ENCODE results near the gene FCHSD2. TPM values are rescaled to one million over a fixed set of nuclear protein-coding genes. Genes with fewer than 3 reads are reported as not detected.
"Not testable (repeated sequence)": the region's sequence is repeated elsewhere in the genome, so short reads cannot be mapped to it uniquely, and the experiment has no call there.

Gene FCHSD2
- total RNA-seq, 1 experiment from 2014 or later: 4.4 TPM

DNA sequence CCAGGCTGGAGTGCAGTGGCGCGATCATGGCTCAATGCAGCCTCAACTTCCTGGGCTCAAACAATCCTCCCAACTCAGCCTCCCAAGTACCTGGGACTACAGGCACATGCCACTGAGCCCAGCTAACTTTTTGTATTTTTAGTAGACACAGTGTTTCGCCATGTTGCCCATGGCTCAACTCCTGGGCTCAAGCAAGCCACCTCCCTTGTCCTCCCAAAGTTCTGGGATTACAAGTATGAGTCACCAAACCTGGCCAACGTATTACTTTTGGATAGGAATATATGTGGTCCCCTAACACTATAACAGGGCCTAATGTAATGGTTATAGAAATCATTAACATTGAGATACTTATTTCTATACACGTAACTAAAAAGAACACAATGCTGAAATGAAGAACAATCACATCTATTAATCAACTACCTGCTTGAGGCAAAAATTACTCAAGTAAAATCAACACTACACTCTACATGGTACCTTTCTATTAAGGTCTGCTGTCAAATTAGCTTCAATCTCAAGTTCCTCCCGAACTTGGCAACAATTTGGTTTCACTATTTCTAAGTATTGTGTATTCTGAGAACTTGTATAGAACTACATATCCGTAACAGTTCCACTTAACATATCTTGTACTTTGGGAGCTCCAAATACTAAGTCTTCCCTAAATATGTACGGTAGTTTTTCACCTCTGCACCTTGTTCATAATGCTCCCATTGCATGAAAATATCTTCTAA lies 124.9 kb downstream of the FCHSD2 start:
- DNase-seq (ENCODE audit: low read depth): no peak

DNA sequence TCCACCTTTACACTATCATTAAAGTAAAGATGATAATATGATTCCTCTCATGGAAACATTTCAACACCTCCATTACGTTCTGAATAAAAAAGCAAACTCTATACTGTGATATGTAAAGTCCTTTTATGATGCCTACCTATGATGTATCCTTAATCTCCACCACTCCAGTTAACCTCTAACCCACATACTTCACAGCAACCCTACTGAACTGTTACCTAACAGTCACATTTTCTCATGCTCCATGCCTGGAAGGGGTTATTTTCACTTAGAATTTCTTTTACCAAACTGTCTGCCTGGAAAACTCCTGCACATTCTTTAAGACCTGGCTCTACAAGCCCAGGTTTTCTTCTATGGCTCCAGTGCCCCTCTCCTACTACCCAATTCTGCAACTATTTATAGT lies 129.1 kb downstream of the FCHSD2 start:
- DNase-seq (ENCODE audit: low read depth): no peak

DNA sequence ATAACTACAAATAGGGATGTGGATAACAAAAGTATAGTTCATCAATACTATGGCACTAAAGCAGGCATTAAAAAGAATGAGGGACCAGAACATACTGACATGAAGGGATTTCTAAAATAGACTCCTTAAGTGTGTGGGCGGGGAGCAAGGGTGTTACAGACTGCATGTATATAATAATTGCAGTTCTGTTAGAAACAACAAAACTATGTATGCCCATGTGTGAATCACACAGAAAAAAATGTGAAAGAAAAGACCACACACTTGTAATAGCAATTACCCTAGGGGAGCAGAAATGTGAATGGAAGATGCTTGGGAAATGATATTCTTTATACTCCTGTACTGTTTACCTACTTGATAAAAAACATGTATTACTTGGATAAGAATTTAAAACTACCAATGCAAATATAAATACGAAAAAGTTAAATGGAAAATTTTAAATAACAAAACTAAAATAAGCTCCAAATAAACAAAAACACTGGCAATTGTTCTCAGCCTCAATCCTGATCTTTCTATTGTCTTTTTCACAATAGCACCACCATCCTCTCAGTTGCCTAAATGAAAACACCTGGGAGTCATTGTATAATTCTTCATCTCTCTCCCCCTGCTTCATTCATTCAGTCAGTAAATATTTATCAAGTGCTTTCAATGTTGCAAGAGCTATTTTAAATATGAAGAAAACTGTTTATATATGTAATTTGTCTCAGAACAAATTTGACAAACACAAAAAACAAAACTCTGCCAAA lies 129.8 kb downstream of the FCHSD2 start:
- peak; percentile 7 for DNase-seq (ENCODE audit: low read depth)

DNA sequence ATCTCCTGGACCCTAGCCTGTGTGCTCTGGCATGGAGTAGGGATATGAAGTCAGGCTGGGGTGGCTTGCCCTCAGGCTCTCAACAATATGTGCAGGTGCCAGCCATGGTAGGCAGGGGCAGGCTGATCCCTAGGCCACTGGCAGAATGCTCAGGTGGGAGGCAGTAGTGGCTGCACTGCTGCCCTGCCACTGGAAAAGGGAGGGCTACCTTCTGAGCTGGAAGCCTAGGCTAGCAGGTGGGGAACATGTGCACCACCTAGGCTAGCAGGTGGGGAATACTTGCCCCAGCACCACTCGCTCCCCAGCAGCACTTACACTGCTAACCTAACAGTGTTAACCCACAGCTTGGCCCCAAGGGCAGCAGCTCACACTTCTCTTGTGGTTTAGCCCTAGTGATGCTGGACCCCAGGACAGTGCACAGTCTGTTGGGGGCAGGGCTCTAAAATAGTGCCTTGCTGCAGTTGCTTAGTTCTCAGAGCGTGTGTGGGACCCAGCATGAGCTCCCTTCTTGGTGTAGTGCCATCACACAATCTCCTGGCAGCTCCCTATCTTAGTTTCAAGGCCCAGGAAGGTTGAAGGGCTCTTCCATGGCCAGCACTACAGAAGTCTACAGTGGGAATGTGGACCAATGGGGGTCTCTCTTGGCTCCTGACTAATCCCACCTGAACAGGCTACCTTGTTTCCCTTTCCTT lies 130.8 kb downstream of the FCHSD2 start:
- no peak for DNase-seq (ENCODE audit: low read depth)

DNA sequence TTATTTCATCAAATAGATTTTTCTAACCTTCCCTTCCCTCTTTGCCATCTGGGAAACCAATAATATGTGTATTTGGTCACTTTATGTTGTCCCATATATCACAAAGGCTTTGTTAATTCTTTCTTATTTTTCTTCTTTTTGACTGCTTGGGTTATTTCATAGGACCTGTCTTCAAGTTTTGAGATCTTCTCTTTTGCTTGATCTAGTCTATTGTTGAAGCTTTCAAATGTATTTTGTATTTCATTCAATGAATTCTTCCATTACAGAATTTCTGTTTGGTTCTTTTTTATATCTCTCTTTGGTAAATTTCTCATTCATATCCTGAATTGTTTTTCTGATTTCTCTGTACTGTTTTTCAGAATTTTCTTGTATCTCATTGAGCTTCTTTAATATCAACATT lies 132.1 kb downstream of the FCHSD2 start:
- DNase-seq (ENCODE audit: low read depth): no peak

DNA sequence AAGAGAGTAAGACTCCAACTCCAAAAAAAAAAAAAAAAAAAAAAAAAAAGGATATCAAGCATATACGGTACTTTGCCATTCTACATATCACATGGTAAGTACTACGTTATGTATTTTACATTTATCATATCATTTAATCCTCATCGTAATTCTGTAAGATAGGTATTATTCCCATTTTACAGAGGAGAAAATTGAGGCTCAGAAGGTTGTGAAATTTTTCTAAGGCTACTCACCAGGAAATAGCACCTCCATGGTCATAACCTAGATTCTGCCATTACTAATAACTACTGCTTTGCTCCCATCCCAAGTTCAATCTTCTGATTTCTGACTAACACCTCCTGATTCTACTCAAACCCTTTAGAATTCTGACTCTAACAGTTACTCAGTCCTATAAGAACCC lies 138.0 kb downstream of the FCHSD2 start:
- DNase-seq (ENCODE audit: low read depth): no peak

DNA sequence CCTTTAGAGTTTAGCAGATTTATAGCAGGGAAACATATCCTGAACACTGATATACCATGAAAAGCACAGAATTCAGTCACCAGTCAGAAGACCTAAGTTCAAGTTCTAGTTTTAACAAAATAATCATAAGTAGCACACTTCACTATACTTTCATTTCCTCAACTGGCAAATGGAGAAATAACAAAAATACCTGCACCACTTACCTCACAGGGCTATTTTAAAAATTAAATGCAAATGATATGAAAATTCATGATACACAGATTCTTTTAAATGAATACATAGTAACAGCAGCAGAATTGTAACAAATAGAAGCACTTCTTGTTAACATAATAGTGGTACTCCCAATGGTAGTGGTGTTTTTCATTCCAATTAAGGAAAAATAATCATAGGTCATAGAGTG lies 139.0 kb downstream of the FCHSD2 start:
- DNase-seq (ENCODE audit: low read depth): no peak

DNA sequence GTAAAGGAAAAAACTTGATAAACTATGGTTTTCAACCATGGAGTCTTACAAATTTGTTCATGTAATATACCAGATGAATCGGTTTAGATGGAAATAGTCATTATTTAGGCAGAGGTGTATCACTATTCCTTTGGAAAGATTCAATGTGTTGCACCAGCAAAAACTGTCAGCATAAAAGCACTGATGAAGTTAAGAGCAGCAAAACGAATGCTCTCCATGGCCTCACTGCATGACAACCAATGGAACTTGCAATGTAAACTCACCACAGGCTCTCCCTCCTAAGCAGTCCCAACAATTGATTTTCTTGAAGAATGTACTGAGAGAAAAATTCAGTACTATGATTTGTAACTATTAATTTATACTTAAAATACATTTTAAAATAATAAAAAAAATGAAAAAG lies 139.9 kb downstream of the FCHSD2 start:
- DNase-seq (ENCODE audit: low read depth): no peak

DNA sequence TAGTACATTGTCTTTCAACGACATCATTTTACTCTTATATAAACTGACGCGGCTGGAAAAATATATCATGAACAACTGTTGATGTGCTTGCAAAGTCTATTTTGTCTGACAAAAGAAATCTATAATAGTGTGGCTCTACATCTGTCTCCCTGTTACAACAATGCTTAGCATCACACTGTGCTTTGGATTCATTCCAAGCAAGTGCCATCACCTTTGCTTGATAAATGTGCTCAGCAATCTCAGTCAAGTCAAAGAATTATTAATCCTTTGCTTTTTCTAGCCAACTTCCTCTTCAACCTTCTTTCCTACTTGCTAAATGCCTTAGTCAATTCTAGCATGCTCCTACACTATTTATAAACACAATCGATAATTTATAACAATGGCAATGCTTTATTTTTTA lies 140.5 kb downstream of the FCHSD2 start:
- no peak for DNase-seq (ENCODE audit: low read depth)

DNA sequence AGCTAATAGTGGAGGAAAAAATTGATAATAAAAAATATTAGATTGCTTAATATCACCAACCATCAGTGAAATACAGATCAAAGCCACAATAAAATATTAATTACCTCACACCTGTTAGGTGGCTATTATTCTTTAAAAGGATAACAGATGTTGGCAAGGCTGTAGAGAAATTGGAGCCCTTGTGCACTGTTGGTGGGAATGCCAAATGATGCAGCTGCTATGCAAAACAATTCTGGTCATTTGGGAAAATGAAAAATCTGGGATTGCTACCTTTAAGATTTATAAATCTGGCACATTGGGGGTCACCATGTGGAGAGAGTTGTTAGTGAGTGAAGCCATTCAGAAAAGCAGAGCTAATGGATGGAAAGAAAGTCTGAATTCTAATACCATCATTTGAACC lies 143.4 kb downstream of the FCHSD2 start:
- DNase-seq (ENCODE audit: low read depth): no peak

DNA sequence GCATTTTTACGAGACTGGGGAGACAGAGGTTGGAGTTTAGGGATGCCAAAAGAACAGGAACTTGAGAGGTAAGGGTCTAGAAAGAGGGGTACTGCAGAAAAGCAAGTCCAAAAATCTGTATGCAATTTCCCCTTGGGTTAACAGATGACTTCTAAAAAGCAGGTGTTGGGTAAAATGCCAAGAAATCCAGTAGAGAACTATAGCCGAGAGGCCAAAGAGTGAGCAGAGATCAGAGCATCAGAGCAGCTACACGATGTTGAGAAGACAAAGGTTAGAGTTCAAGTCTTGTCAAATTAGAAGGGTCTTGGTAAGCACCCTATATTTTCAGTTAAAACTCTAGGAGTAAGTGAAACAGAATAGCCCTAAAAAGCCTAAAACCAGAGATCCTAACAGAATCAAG lies 145.2 kb downstream of the FCHSD2 start:
- no peak for DNase-seq (ENCODE audit: low read depth)

DNA sequence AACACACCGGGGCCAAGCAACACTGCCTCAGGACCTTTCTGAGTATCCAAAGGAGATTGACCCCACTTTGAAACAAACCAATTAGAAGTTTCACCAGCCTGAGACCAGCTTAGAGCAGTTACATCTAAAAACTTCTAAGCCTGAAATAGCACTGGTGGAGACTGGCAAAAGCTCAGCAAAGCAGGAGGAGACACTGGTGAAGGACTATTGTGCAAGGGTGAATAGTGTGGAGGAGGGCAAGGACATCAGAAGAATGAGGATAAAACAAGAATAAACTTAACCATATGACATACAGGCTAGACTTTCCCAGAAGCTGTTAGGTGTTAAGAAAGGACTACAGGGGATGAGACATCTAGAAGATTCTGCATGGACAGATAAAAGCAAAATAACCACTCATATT lies 152.4 kb downstream of the FCHSD2 start:
- no peak for DNase-seq (ENCODE audit: low read depth)

DNA sequence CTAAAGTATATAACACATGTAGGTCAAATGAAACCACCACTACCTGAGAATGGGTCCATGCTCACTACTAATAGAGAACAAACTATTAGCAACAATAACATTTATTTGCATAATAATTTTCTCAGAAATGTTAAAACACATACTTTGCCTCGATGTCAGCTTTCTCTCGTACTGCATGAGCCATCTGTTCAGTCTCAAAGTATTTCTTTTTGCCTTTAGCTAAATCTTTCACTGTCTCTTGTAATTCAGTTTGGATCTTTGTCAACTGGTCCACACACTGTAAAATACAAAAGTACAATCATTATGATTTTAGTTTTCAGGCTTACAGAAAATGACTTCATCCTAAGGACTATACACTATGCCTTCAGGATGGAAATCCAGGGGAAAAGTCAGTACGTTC lies 153.3 kb downstream of the FCHSD2 start:
- no peak for DNase-seq (ENCODE audit: low read depth)

DNA sequence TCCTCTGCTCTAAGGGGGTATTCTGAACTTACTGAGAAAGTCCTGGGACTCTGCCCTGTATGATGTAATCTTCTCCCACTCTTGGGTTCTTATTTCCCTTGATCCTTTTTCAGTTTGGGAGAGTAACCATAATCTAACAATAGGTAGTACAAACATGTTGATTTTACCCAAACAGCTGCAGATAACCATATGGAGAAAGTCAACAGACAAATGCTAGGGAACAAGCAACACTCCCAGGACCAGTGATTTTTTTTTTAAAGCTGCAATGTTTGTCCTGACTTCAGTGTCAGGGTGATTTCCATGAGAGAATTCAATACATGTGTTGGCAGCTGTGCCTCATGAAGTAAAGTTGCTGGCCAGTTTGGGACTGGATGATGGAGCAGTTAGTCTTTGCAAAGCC lies 156.5 kb downstream of the FCHSD2 start:
- DNase-seq (ENCODE audit: low read depth): no peak

DNA sequence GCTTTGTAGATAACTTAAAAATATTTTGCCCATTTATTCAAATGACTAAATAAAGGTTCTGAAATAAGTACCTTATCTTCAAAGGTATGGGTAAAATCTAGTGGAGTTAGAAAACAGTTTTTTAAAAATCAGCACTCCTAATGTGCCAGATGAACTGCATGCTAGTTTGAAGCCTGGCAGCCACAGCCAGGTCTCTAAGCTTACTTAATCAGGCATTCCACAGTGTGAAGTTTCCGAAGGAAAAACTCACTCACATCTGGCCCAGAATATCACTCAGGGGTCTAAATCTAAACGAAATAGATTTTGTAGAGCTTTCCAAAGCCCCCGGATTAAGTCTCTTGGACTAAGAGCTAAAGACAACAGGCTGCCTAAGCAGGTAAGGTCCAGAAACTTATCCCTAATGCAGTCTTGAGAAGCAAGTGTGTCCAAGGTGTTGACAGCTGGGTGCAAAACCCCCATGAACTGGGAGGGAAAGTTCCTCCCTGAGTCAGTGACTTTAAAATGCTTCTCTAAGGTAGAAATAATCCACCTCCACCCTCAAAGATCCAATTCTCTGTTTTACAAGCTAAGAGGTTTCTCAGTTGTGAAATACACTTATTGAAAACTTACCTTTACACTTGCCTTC lies 157.6 kb downstream of the FCHSD2 start:
- DNase-seq (ENCODE audit: low read depth): no peak

DNA sequence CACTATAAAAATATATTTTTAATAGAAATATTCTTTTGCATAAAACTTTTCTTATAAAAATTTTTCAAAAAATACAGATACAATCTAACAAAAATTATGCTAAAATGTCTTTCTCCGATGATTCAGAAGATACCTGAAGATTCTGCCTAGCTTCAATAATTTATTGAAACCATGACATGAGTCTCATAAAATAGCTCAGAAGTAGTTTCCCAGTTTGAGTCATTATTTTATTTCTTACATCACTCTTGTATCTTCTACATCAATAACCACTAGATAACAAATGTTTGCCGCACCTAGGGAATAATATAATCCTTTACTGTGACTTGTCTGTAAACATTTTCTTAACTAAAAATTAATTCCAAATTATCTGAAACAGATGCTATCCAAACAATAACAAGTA lies 158.6 kb downstream of the FCHSD2 start:
- DNase-seq (ENCODE audit: low read depth): no peak

DNA sequence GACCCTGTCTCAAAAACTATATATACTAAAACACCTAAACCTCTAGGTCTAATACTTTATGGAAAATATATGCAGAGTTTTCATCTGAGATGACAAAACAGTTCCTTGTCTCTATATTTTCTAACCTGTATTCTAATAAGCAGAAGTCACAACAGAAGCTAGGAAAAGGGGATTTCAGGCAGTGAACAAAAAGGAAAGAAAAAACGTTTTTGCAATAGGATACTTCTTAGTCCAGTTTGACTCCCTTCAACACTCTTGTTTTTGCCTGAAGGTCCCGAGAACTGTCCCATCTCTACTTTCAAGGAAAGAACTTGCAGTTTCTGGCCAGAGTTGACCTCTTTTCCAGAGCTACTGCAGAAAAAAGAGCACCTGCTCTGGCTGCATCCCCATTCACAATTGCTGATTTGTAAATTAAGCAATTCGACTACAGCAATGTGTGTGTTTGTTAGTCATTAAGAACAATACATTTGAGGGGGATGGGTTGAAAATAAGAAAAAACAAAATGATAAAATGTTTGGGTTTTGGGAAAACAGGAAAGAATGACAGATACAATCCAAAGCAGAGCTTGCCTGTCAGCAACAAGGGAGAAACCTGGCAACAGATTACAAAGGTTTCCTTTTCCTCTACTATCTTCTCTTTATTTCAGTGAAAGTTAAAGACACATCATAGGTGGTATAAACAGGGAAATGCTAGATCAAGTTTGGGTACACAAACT lies 160.0 kb downstream of the FCHSD2 start:
- DNase-seq (ENCODE audit: low read depth): no peak

DNA sequence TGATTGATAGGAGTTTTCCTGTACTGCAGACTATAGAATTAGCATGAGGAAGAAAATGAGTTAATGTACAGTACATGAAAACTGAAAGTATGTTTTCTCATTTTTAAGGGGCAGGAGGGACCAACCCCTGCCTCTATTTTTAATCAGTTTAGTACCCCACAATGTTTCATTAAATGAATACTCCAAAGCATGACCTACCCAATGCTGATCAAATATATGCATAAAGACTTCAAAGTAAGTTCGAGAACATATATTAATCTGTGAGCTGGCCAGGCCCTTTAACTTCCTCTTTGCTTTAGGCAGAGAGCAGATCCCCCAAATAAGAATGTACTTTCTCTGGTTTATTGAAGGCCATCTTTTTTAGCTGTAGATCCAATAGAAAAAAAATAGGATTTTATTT lies 161.0 kb downstream of the FCHSD2 start:
- no peak for DNase-seq (ENCODE audit: low read depth)

DNA sequence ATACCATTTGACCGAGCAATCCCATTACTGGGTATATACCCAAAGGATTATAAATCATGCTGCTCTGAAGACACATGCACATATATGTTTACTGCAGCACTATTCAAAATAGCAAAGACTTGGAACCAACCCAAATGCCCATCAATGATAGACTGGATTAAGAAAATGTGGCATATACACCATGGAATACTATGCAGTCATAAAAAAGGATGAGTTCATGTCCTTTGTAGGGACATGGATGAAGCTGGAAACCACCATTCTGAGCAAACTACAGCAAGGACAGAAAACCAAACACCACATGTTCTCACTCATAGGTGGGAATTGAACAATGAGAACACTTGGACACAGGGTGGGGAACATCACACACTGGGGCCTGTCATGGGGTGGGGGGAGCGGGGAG lies 164.3 kb downstream of the FCHSD2 start:
- not testable (repeated sequence) for DNase-seq (ENCODE audit: low read depth)

DNA sequence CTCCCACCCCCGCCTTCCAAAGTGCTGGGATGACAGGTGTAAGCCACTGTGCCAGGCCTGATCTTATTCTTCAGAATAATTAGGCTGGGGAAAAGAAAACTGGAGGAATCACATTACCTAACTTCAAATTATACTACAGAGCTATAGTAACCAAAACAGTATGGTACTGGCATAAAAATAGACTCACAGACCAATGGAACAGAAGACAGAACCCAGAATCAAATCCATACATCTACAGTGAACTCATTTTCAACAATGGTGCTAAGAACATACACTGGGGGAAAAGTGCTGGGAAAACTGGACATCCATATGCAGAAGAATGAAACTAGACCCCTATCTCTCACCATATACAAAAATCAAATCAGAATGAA lies 165.6 kb downstream of the FCHSD2 start:
- DNase-seq (ENCODE audit: low read depth): not testable (repeated sequence)

DNA sequence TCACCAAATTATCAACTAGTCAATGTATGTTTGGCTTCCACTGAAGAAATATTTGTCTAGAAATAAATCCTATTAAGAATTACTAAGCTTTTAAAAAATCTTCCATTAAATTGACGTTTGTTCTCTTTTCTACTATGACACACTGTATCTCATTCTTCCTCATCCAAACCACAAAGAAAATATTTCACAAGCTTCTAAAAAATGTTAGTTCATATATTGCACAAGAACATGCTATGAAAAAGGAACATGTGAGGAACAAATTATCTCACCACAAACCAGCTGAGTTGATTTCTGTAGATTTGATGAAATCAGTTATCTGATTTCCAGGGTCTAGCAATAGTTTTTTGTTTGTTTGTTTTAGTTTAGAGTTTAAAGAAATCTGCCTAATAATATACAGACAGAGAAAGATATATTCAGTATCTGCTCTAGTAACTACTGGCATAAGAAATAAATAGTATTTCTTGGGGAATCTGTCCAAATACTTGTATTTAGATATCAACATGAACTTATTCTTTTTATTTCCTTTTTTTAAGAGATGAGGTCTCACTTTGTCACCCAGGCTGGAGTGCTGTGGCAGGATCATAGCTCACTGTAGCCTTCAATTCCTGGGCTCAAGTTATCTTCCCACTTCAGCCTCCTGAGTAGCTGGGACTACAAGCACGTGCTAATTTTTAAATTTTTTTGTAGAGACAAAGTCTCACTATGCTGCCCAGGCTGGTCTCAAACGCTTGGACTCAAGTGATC lies 166.2 kb downstream of the FCHSD2 start:
- peak; percentile 64 for DNase-seq (ENCODE audit: low read depth)
